Measurements from ENCODE around the gene ALDH1L2. TPM values are rescaled to one million over a fixed set of nuclear protein-coding genes. Genes with fewer than 3 reads are reported as not detected.

ALDH1L2 gene
- total RNA-seq, 1 donor from 2014 or later, result 2.7 TPM

GRCh38 chr12:105091476-105092206 lies 7.4 kb upstream of the ALDH1L2 start:
- Mint-ChIP-seq H3K9me3 (peaks cover 5% of the 10 kb centered on the region), H3K36me3 (peaks cover 3% of the 10 kb centered on the region), H3K27me3 (peaks cover 16% of the 10 kb centered on the region), H3K4me1 (ENCODE audit: unreplicated experiment) (peaks cover 5% of the 10 kb centered on the region), H3K4me3 (peak overlapping the region; percentile 79), H3K27ac (peak overlapping the region; percentile 76)
- no peak for TF ChIP-seq CTCF (conservative IDR thresholded peaks at IDR 0.05)
- no peak for DNase-seq (ENCODE audit: extremely low spot score, unreplicated experiment)

- H3K27me3 Mint-ChIP-seq, result peaks cover 19% of the 10 kb centered on the region
- H3K9me3 Mint-ChIP-seq, result peaks cover 11% of the 10 kb centered on the region
- H3K4me1 Mint-ChIP-seq (ENCODE audit: unreplicated experiment), result peaks cover 5% of the 10 kb centered on the region
- H3K4me3 Mint-ChIP-seq, result no peak overlapping the region
- TF ChIP-seq CTCF (conservative IDR thresholded peaks at IDR 0.05), result no peak
- H3K27ac Mint-ChIP-seq, result no peak overlapping the region
- peaks cover 6% of the 10 kb centered on the region for H3K36me3 Mint-ChIP-seq
- no peak for DNase-seq (ENCODE audit: extremely low spot score, unreplicated experiment)
Observed at GRCh38 chr12:105090361-105090760, 6.1 kb upstream of the ALDH1L2 start.

- no peak for DNase-seq (ENCODE audit: extremely low spot score, unreplicated experiment)
- Mint-ChIP-seq H3K4me1 (ENCODE audit: unreplicated experiment) (peaks cover 5% of the 10 kb centered on the region), H3K9me3 (peaks cover 12% of the 10 kb centered on the region), H3K27ac (no peak overlapping the region), H3K36me3 (peaks cover 6% of the 10 kb centered on the region), H3K4me3 (no peak overlapping the region), H3K27me3 (peaks cover 19% of the 10 kb centered on the region)
- TF ChIP-seq CTCF (conservative IDR thresholded peaks at IDR 0.05), result no peak
Observed at GRCh38 chr12:105089817-105090216, 5.6 kb upstream of the ALDH1L2 start.

- peaks cover 9% of the 10 kb centered on the region for H3K9me3 Mint-ChIP-seq
- peak overlapping the region; percentile 50 for H3K4me3 Mint-ChIP-seq
- no peak for TF ChIP-seq CTCF (conservative IDR thresholded peaks at IDR 0.05)
- no peak overlapping the region for H3K27ac Mint-ChIP-seq
- peaks cover 3% of the 10 kb centered on the region for H3K36me3 Mint-ChIP-seq
- peaks cover 30% of the 10 kb centered on the region for H3K27me3 Mint-ChIP-seq
- H3K4me1 Mint-ChIP-seq (ENCODE audit: unreplicated experiment), result peaks cover 7% of the 10 kb centered on the region
- no peak for DNase-seq (ENCODE audit: extremely low spot score, unreplicated experiment)
Observed at GRCh38 chr12:105085501-105085900, 1.2 kb upstream of the ALDH1L2 start.

- Mint-ChIP-seq H3K36me3 (peaks cover 3% of the 10 kb centered on the region), H3K27me3 (peaks cover 32% of the 10 kb centered on the region), H3K4me3 (peak overlapping the region; percentile 86), H3K9me3 (peaks cover 9% of the 10 kb centered on the region), H3K27ac (peak overlapping the region; percentile 73), H3K4me1 (ENCODE audit: unreplicated experiment) (peaks cover 7% of the 10 kb centered on the region)
- DNase-seq (ENCODE audit: extremely low spot score, unreplicated experiment), result no peak
- peak; percentile 42 for TF ChIP-seq CTCF (conservative IDR thresholded peaks at IDR 0.05)
Observed at GRCh38 chr12:105083551-105084105, 630 bp downstream of the ALDH1L2 start.

Data from type B pancreatic cell (in vitro differentiated cells).